ENCODE measurements around the gene COPG1. TPM values are rescaled to one million over a fixed set of nuclear protein-coding genes. Genes with fewer than 3 reads are reported as not detected.

The COPG1 gene
- total and polyA plus RNA-seq, 2 of the 13 experiments (the other 11 are each of a cell fraction or from before 2014, with no cell fraction given): 98.6 to 166 TPM

GRCh38 chr3:129228891-129229585 lies 20.4 kb upstream of the COPG1 start (continued):
- no peak for TF ChIP-seq IKZF5 (CRISPR knock-in tag; IDR thresholded peaks at IDR 0.05)
- peak; percentile 60 for TF ChIP-seq ELF3 (CRISPR knock-in tag; IDR thresholded peaks at IDR 0.05)
- no peak for TF ChIP-seq FOXA3 (CRISPR knock-in tag; IDR thresholded peaks at IDR 0.05)
- no peak for TF ChIP-seq REPIN1 (CRISPR knock-in tag; IDR thresholded peaks at IDR 0.05; ENCODE audit: borderline replicate concordance, low read depth)
- TF ChIP-seq ZNF180 (CRISPR knock-in tag; IDR thresholded peaks at IDR 0.05; ENCODE audit: borderline replicate concordance, low read depth): no peak
- TF ChIP-seq ZMAT3 (CRISPR knock-in tag; conservative IDR thresholded peaks at IDR 0.05): no peak
- TF ChIP-seq, protein P1, sequence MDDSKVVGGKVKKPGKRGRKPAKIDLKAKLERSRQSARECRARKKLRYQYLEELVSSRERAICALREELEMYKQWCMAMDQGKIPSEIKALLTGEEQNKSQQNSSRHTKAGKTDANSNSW (CRISPR knock-in tag; IDR thresholded peaks at IDR 0.05; ENCODE audit: borderline replicate concordance): no peak
- no peak for TF ChIP-seq RBM39 (IDR thresholded peaks at IDR 0.05; ENCODE audit: low read depth, low read length, poor library complexity, severe bottlenecking)
- TF ChIP-seq, protein P2, sequence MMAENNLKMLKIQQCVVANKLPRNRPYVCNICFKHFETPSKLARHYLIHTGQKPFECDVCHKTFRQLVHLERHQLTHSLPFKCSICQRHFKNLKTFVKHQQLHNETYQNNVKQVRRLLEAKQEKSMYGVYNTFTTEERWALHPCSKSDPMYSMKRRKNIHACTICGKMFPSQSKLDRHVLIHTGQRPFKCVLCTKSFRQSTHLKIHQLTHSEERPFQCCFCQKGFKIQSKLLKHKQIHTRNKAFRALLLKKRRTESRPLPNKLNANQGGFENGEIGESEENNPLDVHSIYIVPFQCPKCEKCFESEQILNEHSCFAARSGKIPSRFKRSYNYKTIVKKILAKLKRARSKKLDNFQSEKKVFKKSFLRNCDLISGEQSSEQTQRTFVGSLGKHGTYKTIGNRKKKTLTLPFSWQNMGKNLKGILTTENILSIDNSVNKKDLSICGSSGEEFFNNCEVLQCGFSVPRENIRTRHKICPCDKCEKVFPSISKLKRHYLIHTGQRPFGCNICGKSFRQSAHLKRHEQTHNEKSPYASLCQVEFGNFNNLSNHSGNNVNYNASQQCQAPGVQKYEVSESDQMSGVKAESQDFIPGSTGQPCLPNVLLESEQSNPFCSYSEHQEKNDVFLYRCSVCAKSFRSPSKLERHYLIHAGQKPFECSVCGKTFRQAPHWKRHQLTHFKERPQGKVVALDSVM (CRISPR knock-in tag; IDR thresholded peaks at IDR 0.05): no peak
- no peak for TF ChIP-seq ZXDC (CRISPR knock-in tag; IDR thresholded peaks at IDR 0.05)
- TF ChIP-seq, protein P3, sequence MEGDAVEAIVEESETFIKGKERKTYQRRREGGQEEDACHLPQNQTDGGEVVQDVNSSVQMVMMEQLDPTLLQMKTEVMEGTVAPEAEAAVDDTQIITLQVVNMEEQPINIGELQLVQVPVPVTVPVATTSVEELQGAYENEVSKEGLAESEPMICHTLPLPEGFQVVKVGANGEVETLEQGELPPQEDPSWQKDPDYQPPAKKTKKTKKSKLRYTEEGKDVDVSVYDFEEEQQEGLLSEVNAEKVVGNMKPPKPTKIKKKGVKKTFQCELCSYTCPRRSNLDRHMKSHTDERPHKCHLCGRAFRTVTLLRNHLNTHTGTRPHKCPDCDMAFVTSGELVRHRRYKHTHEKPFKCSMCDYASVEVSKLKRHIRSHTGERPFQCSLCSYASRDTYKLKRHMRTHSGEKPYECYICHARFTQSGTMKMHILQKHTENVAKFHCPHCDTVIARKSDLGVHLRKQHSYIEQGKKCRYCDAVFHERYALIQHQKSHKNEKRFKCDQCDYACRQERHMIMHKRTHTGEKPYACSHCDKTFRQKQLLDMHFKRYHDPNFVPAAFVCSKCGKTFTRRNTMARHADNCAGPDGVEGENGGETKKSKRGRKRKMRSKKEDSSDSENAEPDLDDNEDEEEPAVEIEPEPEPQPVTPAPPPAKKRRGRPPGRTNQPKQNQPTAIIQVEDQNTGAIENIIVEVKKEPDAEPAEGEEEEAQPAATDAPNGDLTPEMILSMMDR (CRISPR knock-in tag; IDR thresholded peaks at IDR 0.05): peak; percentile 56
- TF ChIP-seq, protein P4, sequence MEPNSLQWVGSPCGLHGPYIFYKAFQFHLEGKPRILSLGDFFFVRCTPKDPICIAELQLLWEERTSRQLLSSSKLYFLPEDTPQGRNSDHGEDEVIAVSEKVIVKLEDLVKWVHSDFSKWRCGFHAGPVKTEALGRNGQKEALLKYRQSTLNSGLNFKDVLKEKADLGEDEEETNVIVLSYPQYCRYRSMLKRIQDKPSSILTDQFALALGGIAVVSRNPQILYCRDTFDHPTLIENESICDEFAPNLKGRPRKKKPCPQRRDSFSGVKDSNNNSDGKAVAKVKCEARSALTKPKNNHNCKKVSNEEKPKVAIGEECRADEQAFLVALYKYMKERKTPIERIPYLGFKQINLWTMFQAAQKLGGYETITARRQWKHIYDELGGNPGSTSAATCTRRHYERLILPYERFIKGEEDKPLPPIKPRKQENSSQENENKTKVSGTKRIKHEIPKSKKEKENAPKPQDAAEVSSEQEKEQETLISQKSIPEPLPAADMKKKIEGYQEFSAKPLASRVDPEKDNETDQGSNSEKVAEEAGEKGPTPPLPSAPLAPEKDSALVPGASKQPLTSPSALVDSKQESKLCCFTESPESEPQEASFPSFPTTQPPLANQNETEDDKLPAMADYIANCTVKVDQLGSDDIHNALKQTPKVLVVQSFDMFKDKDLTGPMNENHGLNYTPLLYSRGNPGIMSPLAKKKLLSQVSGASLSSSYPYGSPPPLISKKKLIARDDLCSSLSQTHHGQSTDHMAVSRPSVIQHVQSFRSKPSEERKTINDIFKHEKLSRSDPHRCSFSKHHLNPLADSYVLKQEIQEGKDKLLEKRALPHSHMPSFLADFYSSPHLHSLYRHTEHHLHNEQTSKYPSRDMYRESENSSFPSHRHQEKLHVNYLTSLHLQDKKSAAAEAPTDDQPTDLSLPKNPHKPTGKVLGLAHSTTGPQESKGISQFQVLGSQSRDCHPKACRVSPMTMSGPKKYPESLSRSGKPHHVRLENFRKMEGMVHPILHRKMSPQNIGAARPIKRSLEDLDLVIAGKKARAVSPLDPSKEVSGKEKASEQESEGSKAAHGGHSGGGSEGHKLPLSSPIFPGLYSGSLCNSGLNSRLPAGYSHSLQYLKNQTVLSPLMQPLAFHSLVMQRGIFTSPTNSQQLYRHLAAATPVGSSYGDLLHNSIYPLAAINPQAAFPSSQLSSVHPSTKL (CRISPR knock-in tag; IDR thresholded peaks at IDR 0.05): 0 out of 2 replicates have a peak, but pooled peaks have one; percentile 13
- no peak for TF ChIP-seq KLF11 (CRISPR knock-in tag; IDR thresholded peaks at IDR 0.05)
